Mesothelial cell of epicardium (in vitro differentiated cells): ENCODE measurements around the gene MAST4. TPM values are rescaled to one million over a fixed set of nuclear protein-coding genes. Genes with fewer than 3 reads are reported as not detected.

ENCODE experiments used
- DNase-seq, 2 experiments: peaks; one replicate each; pipeline ENCODE4 v3.0.0; 2021; ENCODE audit warnings: low spot score in 2 of 2; ENCODE audit not compliant: unreplicated experiment in 2 of 2
- H3K27ac Mint-ChIP-seq: 2 replicates; pipeline ENCODE4 v1.8.0; 2021; ENCODE audit warnings: mixed read lengths
- H3K27me3 Mint-ChIP-seq: 2 replicates; pipeline ENCODE4 v1.8.0; 2021; ENCODE audit warnings: low read depth, mixed read lengths
- H3K36me3 Mint-ChIP-seq: 2 replicates; pipeline ENCODE4 v1.8.0; 2021; ENCODE audit warnings: mixed read lengths
- H3K4me1 Mint-ChIP-seq: 2 replicates; pipeline ENCODE4 v1.8.0; 2021; ENCODE audit warnings: mixed read lengths
- H3K4me3 Mint-ChIP-seq: 2 replicates; pipeline ENCODE4 v1.8.0; 2021; ENCODE audit warnings: mild to moderate bottlenecking, moderate library complexity, mixed read lengths
- H3K9me3 Mint-ChIP-seq: 2 replicates; pipeline ENCODE4 v1.8.0; 2021; ENCODE audit warnings: mixed read lengths
- CTCF ChIP-seq: fragments of 200-600 bp; sonication (generic); IDR thresholded peaks from one replicate; pipeline ENCODE4 v1.5.0; 2021; ENCODE audit warnings: antibody characterized with exemption; ENCODE audit not compliant: unreplicated experiment
- total RNA-seq: library from RNA; stranded (reverse); gene quantifications from 3 replicates; pipeline ENCODE4 v1.2.1, GENCODE V29; 2021

MAST4 gene
- total RNA-seq, 1 donor from 2014 or later = 29.8 TPM

- Mint-ChIP-seq H3K27me3 (no peaks in the 10 kb centered on the region), H3K27ac (no peak overlapping the region), H3K4me3 (no peak overlapping the region), H3K9me3 (peaks cover 18% of the 10 kb centered on the region), H3K36me3 (peaks cover 22% of the 10 kb centered on the region), H3K4me1 (no peaks in the 10 kb centered on the region)
- DNase-seq = no peak
- no peak for TF ChIP-seq CTCF
These were observed 533.6 kb downstream of the MAST4 start for GRCh38 chr5:67129768-67130167.

- no peak for DNase-seq
- peaks cover 5% of the 10 kb centered on the region for H3K36me3 Mint-ChIP-seq
- no peaks in the 10 kb centered on the region for H3K27me3 Mint-ChIP-seq
- no peaks in the 10 kb centered on the region for H3K9me3 Mint-ChIP-seq
- peaks cover 6% of the 10 kb centered on the region for H3K4me1 Mint-ChIP-seq
- H3K4me3 Mint-ChIP-seq = no peak overlapping the region
- H3K27ac Mint-ChIP-seq = no peak overlapping the region
- TF ChIP-seq CTCF = no peak
These were observed 537.0 kb downstream of the MAST4 start for GRCh38 chr5:67133217-67133616.

- Mint-ChIP-seq H3K4me3 (no peak overlapping the region), H3K27me3 (no peaks in the 10 kb centered on the region), H3K36me3 (peaks cover 3% of the 10 kb centered on the region), H3K9me3 (no peaks in the 10 kb centered on the region), H3K27ac (no peak overlapping the region), H3K4me1 (peaks cover 6% of the 10 kb centered on the region)
- no peak for TF ChIP-seq CTCF
- DNase-seq = no peak
These were observed 537.6 kb downstream of the MAST4 start for GRCh38 chr5:67133776-67134175.

GRCh38 chr5:67135381-67135984, 539.3 kb downstream of the MAST4 start:
- DNase-seq = no peak
- no peak overlapping the region for H3K4me3 Mint-ChIP-seq
- peaks cover 3% of the 10 kb centered on the region for H3K36me3 Mint-ChIP-seq
- no peak overlapping the region for H3K27ac Mint-ChIP-seq
- H3K4me1 Mint-ChIP-seq = peaks cover 6% of the 10 kb centered on the region
- H3K27me3 Mint-ChIP-seq = no peaks in the 10 kb centered on the region
- no peaks in the 10 kb centered on the region for H3K9me3 Mint-ChIP-seq
- TF ChIP-seq CTCF = no peak

- no peak for DNase-seq
- no peaks in the 10 kb centered on the region for H3K27me3 Mint-ChIP-seq
These were observed 542.8 kb downstream of the MAST4 start for GRCh38 chr5:67139030-67139429.

More at GRCh38 chr5:67139030-67139429, 542.8 kb downstream of the MAST4 start:
- TF ChIP-seq CTCF = no peak
- no peaks in the 10 kb centered on the region for H3K9me3 Mint-ChIP-seq
- no peak overlapping the region for H3K27ac Mint-ChIP-seq
- peaks cover 11% of the 10 kb centered on the region for H3K4me1 Mint-ChIP-seq
- H3K4me3 Mint-ChIP-seq = no peak overlapping the region
- H3K36me3 Mint-ChIP-seq = peaks cover 21% of the 10 kb centered on the region
